Endometrium (tissue), 2 donors: ENCODE data around the gene MRPL53.

Experiments used
- FAIRE-seq: peaks from 2 replicates; lab custom pipeline; 2012; peaks lifted over from hg19 to GRCh38; lab: Jason Lieb, UNC
- donor health status: control.
- donor health status: control.

The MRPL53 gene

DNA sequence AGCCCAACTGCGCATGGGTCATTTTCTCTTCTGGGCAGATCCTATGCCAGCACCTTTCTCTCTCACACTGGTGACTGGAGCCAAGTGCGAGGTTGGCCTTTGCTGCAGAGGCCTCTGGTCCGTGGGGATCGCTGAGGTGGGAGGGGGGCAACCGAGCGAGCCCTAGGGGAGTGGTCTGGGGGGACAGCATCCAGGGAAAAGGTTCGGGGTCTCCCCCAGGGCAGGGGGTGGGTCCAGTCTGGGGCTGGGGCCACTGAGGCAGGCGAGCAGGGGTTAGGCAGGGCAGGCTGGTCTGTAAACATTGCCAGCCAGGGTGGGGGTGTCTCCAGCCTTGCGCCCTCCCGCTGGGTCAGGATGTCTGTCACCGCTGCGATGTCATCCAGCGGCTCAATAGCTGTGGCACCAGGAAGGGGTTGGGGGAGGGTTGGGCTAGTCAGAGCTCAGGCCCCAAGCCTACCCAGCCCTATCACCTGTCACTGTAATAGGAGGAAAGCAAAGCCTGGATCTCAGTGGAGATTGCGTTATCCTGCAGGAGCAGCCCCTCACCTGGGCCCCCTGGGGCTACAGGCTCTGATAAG lies 46.2 kb downstream of the MRPL53 start:
- FAIRE-seq: no peak

DNA sequence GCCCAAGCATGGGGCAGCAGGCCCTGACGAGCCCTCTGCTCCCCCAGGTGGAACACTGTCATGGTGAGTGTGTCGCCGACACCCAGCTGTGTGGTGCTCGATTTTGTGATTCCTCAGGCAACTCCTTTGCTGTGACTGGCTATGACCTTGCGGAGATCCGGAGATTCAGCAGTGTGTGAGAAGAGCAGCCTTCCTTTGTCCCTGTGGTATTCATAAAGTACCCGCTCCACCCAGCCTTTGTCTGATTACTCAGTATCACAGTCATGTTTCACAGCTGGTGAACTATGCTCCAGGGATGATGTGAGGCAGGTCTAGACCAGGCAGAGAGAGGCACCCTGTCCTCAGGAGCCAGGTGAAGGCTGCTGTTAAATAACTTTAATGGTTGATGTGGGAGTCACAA lies 47.0 kb downstream of the MRPL53 start:
- no peak for FAIRE-seq

- no peak for FAIRE-seq
Measured at GRCh38 chr2:74424995-74425406, 47.5 kb downstream of the MRPL53 start.

DNA sequence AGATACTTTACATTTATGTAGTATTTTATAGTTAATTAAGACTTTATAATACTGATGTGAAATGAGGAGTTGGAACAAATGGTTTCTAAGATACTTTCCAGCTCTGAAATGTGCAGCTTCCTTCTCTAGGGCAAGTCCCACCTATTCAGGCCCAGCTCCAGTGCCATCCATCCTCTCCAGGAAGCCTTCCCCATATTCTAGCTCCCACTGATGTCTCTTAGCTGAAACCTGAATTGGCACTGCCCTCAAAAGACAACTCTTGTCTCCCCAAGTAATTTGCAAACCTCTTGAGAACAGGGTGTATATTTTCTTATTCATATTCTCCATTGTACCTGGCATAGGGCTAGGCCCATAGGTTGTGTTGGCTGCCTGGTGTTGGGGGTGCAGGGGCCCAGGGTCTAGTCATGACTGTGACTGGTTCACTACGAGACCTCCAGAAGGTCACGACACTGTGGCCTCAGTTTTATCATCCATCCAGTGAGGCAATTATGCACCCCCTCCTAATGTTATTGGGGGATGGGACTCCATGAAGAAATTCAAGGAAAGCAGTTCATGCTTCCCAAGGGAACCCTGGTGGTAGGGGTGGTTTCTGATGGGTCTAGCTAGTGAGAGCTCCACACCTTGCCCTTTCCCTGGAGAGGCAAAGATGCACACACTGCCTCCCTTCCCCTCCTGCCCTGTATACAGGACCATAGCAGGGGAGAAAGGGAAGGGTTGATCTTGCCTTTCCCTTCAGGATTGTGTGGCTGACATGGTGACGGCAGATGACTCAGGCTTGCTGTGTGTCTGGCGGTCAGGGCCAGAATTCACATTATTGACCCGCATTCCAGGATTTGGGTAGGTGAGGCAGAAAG lies 48.1 kb downstream of the MRPL53 start:
- FAIRE-seq: no peak

DNA sequence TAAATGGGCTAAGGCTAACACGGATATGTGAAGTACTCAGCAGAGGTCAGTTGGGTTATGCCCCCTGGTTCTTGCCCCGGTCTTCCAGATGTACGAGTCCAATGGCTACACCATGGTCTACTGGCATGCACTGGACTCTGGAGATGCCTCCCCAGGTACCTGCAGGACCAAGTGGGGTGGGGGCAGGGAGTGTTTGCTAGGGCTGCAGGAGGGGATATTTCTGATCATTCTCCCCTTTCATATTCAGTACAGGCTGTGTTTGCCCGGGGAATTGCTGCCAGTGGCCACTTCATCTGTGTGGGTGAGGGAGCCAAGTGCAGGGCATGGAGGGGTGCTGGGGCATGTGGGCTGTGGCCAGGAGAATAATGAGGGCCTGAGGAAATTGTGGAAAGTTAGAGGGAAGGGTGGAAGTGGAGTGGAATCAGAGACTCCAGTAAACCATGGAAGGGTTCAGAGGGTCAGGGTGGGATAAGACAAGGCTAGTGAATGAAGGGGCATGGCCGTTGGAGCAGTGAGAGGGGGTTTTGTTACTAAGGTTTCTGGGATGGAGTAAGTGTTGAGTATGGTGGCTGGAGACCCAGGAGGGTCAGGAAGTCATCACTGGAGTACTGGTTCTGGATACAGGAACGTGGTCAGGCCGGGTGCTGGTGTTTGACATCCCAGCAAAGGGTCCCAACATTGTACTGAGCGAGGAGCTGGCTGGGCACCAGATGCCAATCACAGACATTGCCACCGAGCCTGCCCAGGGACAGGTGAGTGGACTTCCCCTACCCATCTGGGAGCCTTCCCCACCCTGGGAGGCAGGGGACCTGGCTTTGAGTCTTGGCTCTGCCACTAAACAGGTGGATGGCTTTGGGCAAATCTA lies 49.0 kb downstream of the MRPL53 start:
- no peak for FAIRE-seq
